PFSK-1 (cell line): Measurements from ENCODE around the gene SREBF1.

Source experiments
- FOXP2 ChIP-seq: optimal IDR thresholded peaks from 2 replicates; pipeline ENCODE3; 2011; ENCODE audit warnings: borderline replicate concordance, control low read depth, inconsistent platforms; ENCODE audit not compliant: insufficient read depth; ENCODE audit errors: extremely low read length, extremely low read depth
- POLR2AphosphoS5 ChIP-seq: IDR thresholded peaks from 2 replicates; pipeline ENCODE4 v1.6.1; 2012; ENCODE audit warnings: low read depth, mild to moderate bottlenecking, control low read depth, low read length, moderate library complexity
- REST ChIP-seq, 2 experiments: IDR thresholded peaks; 2 replicates each; pipeline versions ENCODE4 v1.6.1 to v1.8.0; 2011 to 2012; ENCODE audit warnings: low read depth in 2 of 2, low read length in 2 of 2, control low read depth in 1 of 2, inconsistent platforms in 1 of 2, mild to moderate bottlenecking in 1 of 2, moderate library complexity in 1 of 2; ENCODE audit not compliant: insufficient read depth in 1 of 2
- SIN3A ChIP-seq: IDR thresholded peaks from 2 replicates; pipeline ENCODE4 v1.6.1; 2012; ENCODE audit warnings: mild to moderate bottlenecking, low read length, moderate library complexity, borderline replicate concordance; ENCODE audit not compliant: insufficient read depth
- TAF1 ChIP-seq: IDR thresholded peaks from 2 replicates; pipeline ENCODE4 v1.6.1; 2012; ENCODE audit warnings: low read length, control low read depth, borderline replicate concordance; ENCODE audit not compliant: insufficient read depth

- no peak for TF ChIP-seq POLR2AphosphoS5
- TF ChIP-seq REST (IDR thresholded peaks at IDR 0.05; ENCODE audit: insufficient read depth in 1 of 2, low read depth in 2 of 2, low read length in 2 of 2), result no peak
- TF ChIP-seq SIN3A, result no peak
- no peak for TF ChIP-seq TAF1
- TF ChIP-seq FOXP2, result no peak
Measured at GRCh38 chr17:17839791-17840707, 3.3 kb upstream of the SREBF1 start.
